Transverse colon (tissue), 4 donors: Measurements from ENCODE around the gene ABLIM2.

ENCODE experiments used
- POLR2A ChIP-seq: fragments of 450-650 bp; IDR thresholded peaks from one replicate; pipeline ENCODE4 v1.6.1; 2016; ENCODE audit warnings: antibody characterized with exemption, mild to moderate bottlenecking, moderate library complexity
- POLR2AphosphoS5 ChIP-seq, 3 donors: sonication (generic); formaldehyde crosslinking; IDR thresholded peaks; one replicate each; pipeline ENCODE4 v1.6.1; 2016; ENCODE audit warnings: antibody characterized with exemption in 3 of 3
- TF ChIP-seq, protein P1 (sequence below), 5 experiments: fragments of 200-600 bp in 3 of 5; fragments of 450-650 bp in 2 of 5; sonication (generic) in 3 of 5; IDR thresholded peaks; 1 replicate in 2 of 5; 2 replicates in 3 of 5; pipeline ENCODE4 v1.5.1; 2016 to 2017; ENCODE audit warnings: antibody characterized with exemption in 5 of 5, inconsistent platforms in 3 of 5, mild to moderate bottlenecking in 2 of 5, moderate library complexity in 1 of 5

DNA sequence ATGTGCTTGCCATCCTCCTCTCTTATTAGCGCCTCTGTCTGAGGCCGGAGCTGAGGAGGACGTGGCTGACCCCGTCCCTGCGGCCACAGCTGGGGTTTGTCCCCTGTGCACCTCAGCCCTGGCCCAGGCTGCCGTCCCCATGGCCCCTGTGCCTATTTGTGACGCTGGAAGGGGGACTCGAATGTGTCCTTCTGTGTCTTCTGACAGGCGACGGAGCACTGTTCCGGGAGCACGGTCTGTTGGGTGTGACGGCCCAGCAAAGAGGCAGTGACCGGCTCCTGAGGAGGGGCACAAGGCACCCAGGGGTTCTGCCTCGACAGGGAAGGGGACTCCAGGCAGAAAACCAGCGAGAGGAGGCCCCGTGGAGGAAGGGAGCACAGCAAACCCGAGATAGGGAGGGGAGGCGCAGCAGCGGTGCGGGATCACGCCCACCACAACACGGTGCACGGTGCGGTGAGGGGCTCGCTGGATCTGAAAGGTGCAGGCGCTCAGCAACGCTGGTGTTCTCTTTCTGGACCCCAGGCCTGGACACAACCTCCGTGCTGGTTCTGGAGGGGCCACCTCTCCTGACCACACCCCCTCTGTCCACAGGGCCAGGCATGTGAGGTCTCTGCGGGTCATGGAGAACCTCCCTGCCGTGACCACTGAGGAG lies 46.1 kb upstream of the ABLIM2 start:
- TF ChIP-seq, protein P1, sequence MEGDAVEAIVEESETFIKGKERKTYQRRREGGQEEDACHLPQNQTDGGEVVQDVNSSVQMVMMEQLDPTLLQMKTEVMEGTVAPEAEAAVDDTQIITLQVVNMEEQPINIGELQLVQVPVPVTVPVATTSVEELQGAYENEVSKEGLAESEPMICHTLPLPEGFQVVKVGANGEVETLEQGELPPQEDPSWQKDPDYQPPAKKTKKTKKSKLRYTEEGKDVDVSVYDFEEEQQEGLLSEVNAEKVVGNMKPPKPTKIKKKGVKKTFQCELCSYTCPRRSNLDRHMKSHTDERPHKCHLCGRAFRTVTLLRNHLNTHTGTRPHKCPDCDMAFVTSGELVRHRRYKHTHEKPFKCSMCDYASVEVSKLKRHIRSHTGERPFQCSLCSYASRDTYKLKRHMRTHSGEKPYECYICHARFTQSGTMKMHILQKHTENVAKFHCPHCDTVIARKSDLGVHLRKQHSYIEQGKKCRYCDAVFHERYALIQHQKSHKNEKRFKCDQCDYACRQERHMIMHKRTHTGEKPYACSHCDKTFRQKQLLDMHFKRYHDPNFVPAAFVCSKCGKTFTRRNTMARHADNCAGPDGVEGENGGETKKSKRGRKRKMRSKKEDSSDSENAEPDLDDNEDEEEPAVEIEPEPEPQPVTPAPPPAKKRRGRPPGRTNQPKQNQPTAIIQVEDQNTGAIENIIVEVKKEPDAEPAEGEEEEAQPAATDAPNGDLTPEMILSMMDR (IDR thresholded peaks at IDR 0.05): no peak
- TF ChIP-seq POLR2A: no peak
- TF ChIP-seq POLR2AphosphoS5 (IDR thresholded peaks at IDR 0.05): no peak
